Heart right ventricle (tissue), 16 donors: Measurements from ENCODE around the gene MUC5B. TPM values are rescaled to one million over a fixed set of nuclear protein-coding genes. Genes with fewer than 3 reads are reported as not detected.

Source experiments
- ATAC-seq, 8 donors: fragments of 200-7000 bp; cut with Tn5 transposase; one replicate each; pipeline ENCODE4 v1.9.1; 2020; ENCODE audit warnings: mild to moderate bottlenecking in 8 of 8, moderate library complexity in 8 of 8, moderate number of reproducible peaks in 1 of 8
- DNase-seq, 2 donors: peaks; one replicate each; pipeline ENCODE4 v3.0.0-alpha.2; 2020
- H3K27ac ChIP-seq, 10 donors: fragments of 200-600 bp; sonication (generic) in 2 of 10; one replicate each; pipeline versions ENCODE4 v1.5.0 to v1.8.0; 2020 to 2022; ENCODE audit warnings: mild to moderate bottlenecking in 3 of 10
- H3K27me3 ChIP-seq, 7 donors: fragments of 200-600 bp; one replicate each; pipeline ENCODE4 v1.8.0; 2021 to 2022; ENCODE audit warnings: mild to moderate bottlenecking in 2 of 7
- H3K36me3 ChIP-seq, 9 donors: fragments of 200-600 bp; sonication (generic) in 1 of 9; one replicate each; pipeline versions ENCODE4 v1.5.0 to v1.8.0; 2020 to 2022; ENCODE audit warnings: mild to moderate bottlenecking in 2 of 9
- H3K4me1 ChIP-seq, 9 donors: fragments of 200-600 bp; sonication (generic) in 1 of 9; one replicate each; pipeline versions ENCODE4 v1.5.0 to v1.8.0; 2020 to 2022; ENCODE audit warnings: mild to moderate bottlenecking in 4 of 9
- H3K4me3 ChIP-seq, 10 donors: fragments of 200-600 bp; sonication (generic) in 2 of 10; one replicate each; pipeline versions ENCODE4 v1.5.0 to v1.8.0; 2020 to 2022; ENCODE audit warnings: mild to moderate bottlenecking in 7 of 10, moderate library complexity in 2 of 10
- H3K9me3 ChIP-seq, 11 donors: fragments of 200-600 bp in 10 of 11; sonication (generic) in 2 of 11; one replicate each; pipeline versions ENCODE4 v1.5.0 to v1.8.0; 2013 to 2022; ENCODE audit warnings: mild to moderate bottlenecking in 2 of 11, control low read depth in 1 of 11, moderate library complexity in 1 of 11
- WGBS, 2 donors: extraction: QIAGEN DNeasy Blood & Tissue Kit; methylation state at CpG; one replicate each; pipeline ENCODE4 v1.1.7; 2013; ENCODE audit warnings: inconsistent platforms in 1 of 2; 5-methylcytosine and 5-hydroxymethylcytosine counted together
- intact Hi-C, 10 donors: fragments of 100-400 bp; cut with DNase I; formaldehyde crosslinking; loops; one replicate each; pipeline versions ENCODE4 v1.11.1 to v1.14.2; 2022
- polyA plus RNA-seq, 2 donors: library from polyadenylated mRNA; stranded (reverse); fragments of 200-250 nt; gene quantifications; one replicate each; pipeline ENCODE4 v1.2.3, GENCODE V29; 2013
- total RNA-seq, 10 donors: library from RNA; stranded (reverse); fragmentation: NEBNext Ultra II Directional in 3 of 10; extraction: Animal tissue kit (Norgen Biotek cat#: 25700) in 3 of 10; gene quantifications; one replicate each; pipeline versions ENCODE4 v1.2.1 to v1.2.4, GENCODE V29; 2021 to 2023
- TF ChIP-seq, protein P1 (sequence below), 9 donors: fragments of 200-600 bp; sonication (generic) in 2 of 9; IDR thresholded peaks; one replicate each; pipeline versions ENCODE4 v1.5.0 to v1.8.0; 2021 to 2022; ENCODE audit warnings: antibody characterized with exemption in 9 of 9, mild to moderate bottlenecking in 5 of 9, moderate library complexity in 1 of 9
- donor health status: Arrhythmogenic right ventricular cardiomyopathy.
- donor health status: ischemic (EF 13 %, LVEDD 7.1; RV severe dilation, severe dysfunction).
- donor health status: healthy with polysubstance abuse.
- donor health status: DM: no; HTN: yes; CAD: no.
- donor health status: DM: no; HTN: no; CAD: no.
- donor health status: ischemic (EF 25% LVEDD 6.9; RV normal size, moderate dysfunction).
- donor health status: ischemic (EF 25% LVEDD 5.7; RV mildly dilated, moderate dysfunction).
- donor health status: healthy.
- donor health status: DM: yes; HTN: yes; CAD: no.
- donor health status: Ischemic cardiomyopathy.
- donor health status: ischemic (EF 35%, LVEDD 5.7; RV mildly dilated, moderate dysfunction).
- donor health status: nonischemic (EF 11% LVEDD 7.7; RV severe dilation, severe dysfunction).
- donor health status: DM: yes; HTN: yes; CAD: no.
- donor health status: PGD.
- donor health status: ischemic (EF 29% LVEDD 5.4; RV normal size, mild dysfunction).
- donor health status: nonischemic (EF 23%, LVEDD 6.1; RV moderate dilation, normal function).

MUC5B gene
- total and polyA plus RNA-seq, 12 donors = not detected

DNA sequence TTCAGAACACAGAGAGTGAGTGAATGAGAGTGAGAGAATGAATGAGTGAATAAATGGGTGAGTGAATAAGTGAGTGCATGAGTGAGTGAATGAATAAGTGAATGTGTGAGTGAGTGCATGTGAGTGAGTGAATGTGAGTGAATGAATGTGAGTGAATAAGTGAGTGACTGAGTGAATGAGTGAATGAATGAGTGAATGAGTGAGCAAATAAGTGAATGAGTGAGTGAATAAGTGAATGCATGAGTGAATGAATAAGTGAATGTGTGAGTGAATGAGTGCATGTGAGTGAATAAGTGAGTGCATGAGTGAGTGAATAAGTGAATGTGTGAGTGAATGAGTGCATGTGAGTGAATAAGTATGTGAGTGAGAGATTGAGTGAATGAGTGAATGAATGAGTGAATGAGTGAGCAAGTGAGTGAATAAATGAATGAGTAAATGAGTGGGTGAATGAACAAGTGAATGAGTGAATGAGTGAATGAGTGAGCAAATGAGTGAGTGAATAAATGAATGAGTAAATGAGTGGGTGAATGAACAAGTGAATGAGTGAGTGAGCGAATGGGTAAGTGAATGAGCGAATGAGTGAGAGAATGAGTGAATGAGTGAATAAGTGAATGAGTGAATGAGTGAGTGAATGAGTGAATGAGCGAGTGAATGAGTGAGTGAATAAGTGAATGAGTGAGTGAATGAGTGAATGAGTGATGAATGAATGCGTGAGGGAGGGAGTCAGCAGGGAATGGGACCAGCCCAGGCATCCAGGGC lies 21.3 kb upstream of the MUC5B start:
- DNase-seq (no peak), ATAC-seq (no peak)
- Histone ChIP-seq H3K36me3 (no peaks in the 10 kb centered on the region), H3K27me3 (peaks cover 0 to 61% (median 52%) of the 10 kb centered on the region in 7 donors), H3K27ac (no peak overlapping the region), H3K4me1 (peaks cover 0 to 7% (median 3%) of the 10 kb centered on the region in 9 donors), H3K4me3 (no peak overlapping the region), H3K9me3 (no peaks in the 10 kb centered on the region)
- 91 to 92% methylated on average over 4 of the region's 4 CpGs for WGBS, 2 donors
- TF ChIP-seq, protein P1, sequence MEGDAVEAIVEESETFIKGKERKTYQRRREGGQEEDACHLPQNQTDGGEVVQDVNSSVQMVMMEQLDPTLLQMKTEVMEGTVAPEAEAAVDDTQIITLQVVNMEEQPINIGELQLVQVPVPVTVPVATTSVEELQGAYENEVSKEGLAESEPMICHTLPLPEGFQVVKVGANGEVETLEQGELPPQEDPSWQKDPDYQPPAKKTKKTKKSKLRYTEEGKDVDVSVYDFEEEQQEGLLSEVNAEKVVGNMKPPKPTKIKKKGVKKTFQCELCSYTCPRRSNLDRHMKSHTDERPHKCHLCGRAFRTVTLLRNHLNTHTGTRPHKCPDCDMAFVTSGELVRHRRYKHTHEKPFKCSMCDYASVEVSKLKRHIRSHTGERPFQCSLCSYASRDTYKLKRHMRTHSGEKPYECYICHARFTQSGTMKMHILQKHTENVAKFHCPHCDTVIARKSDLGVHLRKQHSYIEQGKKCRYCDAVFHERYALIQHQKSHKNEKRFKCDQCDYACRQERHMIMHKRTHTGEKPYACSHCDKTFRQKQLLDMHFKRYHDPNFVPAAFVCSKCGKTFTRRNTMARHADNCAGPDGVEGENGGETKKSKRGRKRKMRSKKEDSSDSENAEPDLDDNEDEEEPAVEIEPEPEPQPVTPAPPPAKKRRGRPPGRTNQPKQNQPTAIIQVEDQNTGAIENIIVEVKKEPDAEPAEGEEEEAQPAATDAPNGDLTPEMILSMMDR (IDR thresholded peaks at IDR 0.05) = no peak
- intact Hi-C loops = loop anchor here (2.0 to 5.0 kb wide), 6 partner anchors 106 to 376 kb away; partner anchors contain the start of gene TOLLIP (in 1 of the 10)

DNA sequence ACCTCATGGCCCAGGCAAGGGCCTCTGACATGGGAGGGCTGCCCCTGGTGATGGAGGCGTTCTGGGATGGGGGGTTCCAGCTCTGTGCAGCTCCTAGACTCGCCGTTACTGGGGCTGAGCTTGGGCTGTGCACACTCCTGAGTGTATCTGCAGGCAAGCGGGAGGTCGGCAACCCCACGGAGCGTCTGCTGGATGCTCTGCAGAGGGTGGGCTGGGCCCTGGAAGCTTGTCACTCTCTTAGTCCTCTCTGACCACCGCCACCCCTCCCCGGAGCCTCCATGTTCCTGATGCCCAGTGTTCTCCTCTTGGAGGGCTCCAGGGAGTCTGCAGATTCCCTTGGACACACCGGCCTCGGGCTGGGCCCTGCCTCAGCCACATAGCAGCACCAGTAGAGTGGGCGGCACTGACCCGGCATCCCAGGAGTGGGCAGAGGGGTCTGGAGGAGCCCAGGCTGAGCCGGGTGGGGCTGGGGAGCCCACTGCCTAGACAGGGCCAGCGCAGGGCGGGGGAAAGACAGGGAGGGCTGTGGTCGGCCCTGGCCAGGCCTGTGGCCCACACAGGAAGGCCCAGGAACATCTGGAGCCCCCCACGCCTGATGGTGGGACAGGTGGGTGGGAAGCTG lies 20.6 kb upstream of the MUC5B start:
- no peak overlapping the region for H3K4me3 ChIP-seq
- no peaks in the 10 kb centered on the region for H3K36me3 ChIP-seq
- TF ChIP-seq, protein P1 (IDR thresholded peaks at IDR 0.05) = no peak
- DNase-seq = peak in 1 of 2 donors; percentile 10
- intact Hi-C loops = loop anchor here (2.0 to 5.0 kb wide), 6 partner anchors 105 to 375 kb away; partner anchors contain the start of gene TOLLIP (in 1 of the 10)
- no peaks in the 10 kb centered on the region for H3K9me3 ChIP-seq
- 51 to 56% methylated on average over 16 to 18 of the region's 18 CpGs for WGBS, 2 donors
- peaks cover 0 to 54% (median 45%) of the 10 kb centered on the region in 7 donors for H3K27me3 ChIP-seq
- peaks cover 0 to 7% (median 3%) of the 10 kb centered on the region in 9 donors for H3K4me1 ChIP-seq
- H3K27ac ChIP-seq = no peak overlapping the region
- ATAC-seq = peak in 2 of 8 donors; percentile 22 to 28

DNA sequence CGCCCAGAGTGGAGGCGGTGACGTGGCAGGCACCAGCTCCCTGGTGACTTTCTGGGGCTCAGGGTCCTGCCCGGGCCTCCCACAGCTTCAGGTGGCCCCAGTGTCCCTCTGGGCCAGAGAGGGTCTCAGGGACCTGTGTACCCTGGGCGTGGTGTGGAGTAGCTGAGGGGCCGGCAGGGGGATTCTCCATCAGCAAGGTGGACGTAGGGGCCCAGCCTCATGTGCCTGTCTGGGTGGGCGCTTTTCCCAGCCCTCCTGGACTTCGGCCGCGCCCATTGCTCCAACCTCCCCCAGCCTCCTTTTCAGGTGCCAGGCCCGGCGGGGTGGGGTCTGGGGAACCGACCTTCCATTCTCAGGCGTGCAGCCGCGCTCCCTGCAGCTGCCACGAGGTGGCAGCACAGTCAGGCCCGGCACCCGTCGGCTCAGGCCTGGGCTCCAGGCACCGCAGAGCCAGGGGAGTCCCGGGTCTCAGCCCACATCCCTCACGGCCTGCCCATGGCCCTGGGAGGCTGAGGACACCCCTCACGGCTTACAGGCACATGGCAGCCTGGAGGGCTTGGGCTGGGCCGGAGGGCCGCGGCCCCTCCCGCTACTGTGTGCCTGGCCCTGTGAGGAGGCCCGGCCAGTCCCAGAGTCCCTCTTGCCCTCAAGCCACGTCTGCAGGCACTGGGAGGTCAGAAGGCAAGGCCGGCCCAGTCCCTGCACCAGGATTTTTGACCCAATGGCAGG lies 19.9 kb upstream of the MUC5B start:
- Histone ChIP-seq H3K4me3 (no peak overlapping the region), H3K27ac (no peak overlapping the region), H3K27me3 (peaks cover 0 to 47% (median 38%) of the 10 kb centered on the region in 7 donors), H3K4me1 (peaks cover 0 to 7% (median 3%) of the 10 kb centered on the region in 9 donors), H3K36me3 (no peaks in the 10 kb centered on the region), H3K9me3 (no peaks in the 10 kb centered on the region)
- DNase-seq (peak; percentile 23 to 64), ATAC-seq (peak; percentile 67 to 85 (median 74))
- intact Hi-C loops = loop anchor here (2.0 to 5.0 kb wide), 6 partner anchors 104 to 374 kb away; partner anchors contain the start of gene TOLLIP (in 1 of the 10)
- 22 to 23% methylated on average over 32 of the region's 32 CpGs for whole genome bisulfite sequencing, 2 donors
- TF ChIP-seq, protein P1 (IDR thresholded peaks at IDR 0.05) = peak; percentile 86 to 95 (median 92)
